WTC11 (cell line): ENCODE measurements around the gene LRRN3. TPM values are rescaled to one million over a fixed set of nuclear protein-coding genes. Genes with fewer than 3 reads are reported as not detected.

ENCODE experiments used
- ATAC-seq: fragments of 200-7000 bp; cut with Tn5 transposase; 2 replicates; pipeline ENCODE4 v1.10.0; 2021; ENCODE audit warnings: mild to moderate bottlenecking, moderate library complexity
- CTCF ChIA-PET: fragments of 300-600 bp; sonication (Branson Sonifier 250); formaldehyde crosslinking; loops from one replicate; lab custom pipeline; 2021; ENCODE audit warnings: antibody characterized with exemption; lab: Charles Lee
- POLR2A ChIA-PET: fragments of 350-600 bp; sonication (Branson Sonifier 250); formaldehyde crosslinking; loops from one replicate; lab custom pipeline; 2021; ENCODE audit warnings: antibody characterized with exemption; lab: Charles Lee
- DNase-seq: peaks from one replicate; pipeline ENCODE4 v3.0.0; 2021; ENCODE audit warnings: low spot score
- H3K27ac Mint-ChIP-seq: 2 replicates; pipeline ENCODE4 v1.8.0; 2021; ENCODE audit warnings: mixed read lengths
- H3K27me3 Mint-ChIP-seq: 2 replicates; pipeline ENCODE4 v1.8.0; 2021; ENCODE audit warnings: low read depth, mild to moderate bottlenecking, moderate library complexity, mixed read lengths
- H3K36me3 Mint-ChIP-seq: 2 replicates; pipeline ENCODE4 v1.8.0; 2021; ENCODE audit warnings: mixed read lengths
- H3K4me1 Mint-ChIP-seq: 2 replicates; pipeline ENCODE4 v1.8.0; 2022; ENCODE audit warnings: mixed read lengths
- H3K4me3 Mint-ChIP-seq: 2 replicates; pipeline ENCODE4 v1.8.0; 2021; ENCODE audit warnings: mild to moderate bottlenecking, moderate library complexity, mixed read lengths
- H3K9me3 Mint-ChIP-seq: 2 replicates; pipeline ENCODE4 v1.8.0; 2021; ENCODE audit warnings: mixed read lengths
- CREM ChIP-seq: sonication (generic); formaldehyde crosslinking; IDR thresholded peaks from 2 replicates; pipeline ENCODE4 v1.8.1; 2022; ENCODE audit warnings: mild to moderate bottlenecking, missing genetic modification reagents, moderate library complexity
- ELF4 ChIP-seq: sonication (generic); formaldehyde crosslinking; IDR thresholded peaks from 2 replicates; pipeline ENCODE4 v1.8.1; 2022; ENCODE audit warnings: low read depth, mild to moderate bottlenecking, moderate library complexity, missing genetic modification reagents
- MYBL2 ChIP-seq: sonication (generic); formaldehyde crosslinking; IDR thresholded peaks from 2 replicates; pipeline ENCODE4 v1.8.1; 2023; ENCODE audit warnings: mild to moderate bottlenecking, moderate library complexity, missing genetic modification reagents
- SMAD3 ChIP-seq: sonication (generic); formaldehyde crosslinking; IDR thresholded peaks from 2 replicates; pipeline ENCODE4 v1.8.0; 2022; ENCODE audit warnings: missing genetic modification reagents, mild to moderate bottlenecking, borderline replicate concordance
- total RNA-seq: library from RNA; stranded (reverse); gene quantifications from 3 replicates; pipeline ENCODE4 v1.2.3, GENCODE V29; 2021
- TF ChIP-seq, protein P1 (sequence below): sonication (generic); formaldehyde crosslinking; conservative IDR thresholded peaks from 2 replicates; pipeline ENCODE4 v1.8.1; 2023; ENCODE audit warnings: mild to moderate bottlenecking, low read depth, missing genetic modification reagents, moderate library complexity
- TF ChIP-seq, protein P2 (sequence below): sonication (generic); formaldehyde crosslinking; IDR thresholded peaks from 2 replicates; pipeline ENCODE4 v1.8.0; 2023; ENCODE audit warnings: mild to moderate bottlenecking, missing genetic modification reagents
- TF ChIP-seq, protein P3 (sequence below): sonication (generic); formaldehyde crosslinking; IDR thresholded peaks from 2 replicates; pipeline ENCODE4 v1.8.0; 2022; ENCODE audit warnings: mild to moderate bottlenecking, missing genetic modification reagents
- TF ChIP-seq, protein P4 (sequence below): sonication (generic); formaldehyde crosslinking; IDR thresholded peaks from 2 replicates; pipeline ENCODE4 v1.8.1; 2023; ENCODE audit warnings: mild to moderate bottlenecking, missing genetic modification reagents, moderate library complexity
- TF ChIP-seq, protein P5 (sequence below): sonication (generic); formaldehyde crosslinking; IDR thresholded peaks from 2 replicates; pipeline ENCODE4 v1.8.1; 2022; ENCODE audit warnings: missing genetic modification reagents, borderline replicate concordance
- TF ChIP-seq, protein P6 (sequence below): fragments of 250-450 bp; sonication (Bioruptor Pico); IDR thresholded peaks from 2 replicates; pipeline ENCODE4 v1.9.0; 2021; ENCODE audit warnings: moderate library complexity, mild to moderate bottlenecking, inconsistent platforms, borderline replicate concordance
- TF ChIP-seq, protein P7 (sequence below): sonication (generic); formaldehyde crosslinking; IDR thresholded peaks from 2 replicates; pipeline ENCODE4 v1.8.1; 2023; ENCODE audit warnings: mild to moderate bottlenecking, missing genetic modification reagents
- TF ChIP-seq, protein P8 (sequence below): sonication (generic); formaldehyde crosslinking; IDR thresholded peaks from 2 replicates; pipeline ENCODE4 v1.8.1; 2022; ENCODE audit warnings: mild to moderate bottlenecking, missing genetic modification reagents, moderate library complexity, borderline replicate concordance

The LRRN3 gene
- total RNA-seq, 1 experiment from 2014 or later = 0.70 TPM

DNA sequence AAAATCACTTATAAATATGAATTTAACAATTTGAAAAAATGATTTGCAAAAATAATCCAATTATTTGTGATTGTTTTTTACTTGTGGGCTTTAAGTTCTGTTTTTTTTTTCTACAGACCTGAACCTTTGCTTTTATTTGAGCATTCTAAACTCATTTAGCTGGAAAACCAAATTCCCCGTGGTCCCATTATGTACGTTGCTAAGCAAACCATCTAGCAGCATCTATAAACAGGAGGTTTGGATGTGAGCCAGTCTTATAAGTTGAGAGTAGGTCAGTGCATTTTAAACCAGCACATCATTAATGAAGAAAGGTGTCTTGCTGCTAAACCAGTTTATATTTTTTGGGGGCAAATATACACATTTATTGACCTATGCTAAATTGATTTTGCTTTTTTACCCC, 77.3 kb downstream of the LRRN3 start:
- no peaks in the 10 kb centered on the region for H3K9me3 Mint-ChIP-seq
- TF ChIP-seq, protein P1, sequence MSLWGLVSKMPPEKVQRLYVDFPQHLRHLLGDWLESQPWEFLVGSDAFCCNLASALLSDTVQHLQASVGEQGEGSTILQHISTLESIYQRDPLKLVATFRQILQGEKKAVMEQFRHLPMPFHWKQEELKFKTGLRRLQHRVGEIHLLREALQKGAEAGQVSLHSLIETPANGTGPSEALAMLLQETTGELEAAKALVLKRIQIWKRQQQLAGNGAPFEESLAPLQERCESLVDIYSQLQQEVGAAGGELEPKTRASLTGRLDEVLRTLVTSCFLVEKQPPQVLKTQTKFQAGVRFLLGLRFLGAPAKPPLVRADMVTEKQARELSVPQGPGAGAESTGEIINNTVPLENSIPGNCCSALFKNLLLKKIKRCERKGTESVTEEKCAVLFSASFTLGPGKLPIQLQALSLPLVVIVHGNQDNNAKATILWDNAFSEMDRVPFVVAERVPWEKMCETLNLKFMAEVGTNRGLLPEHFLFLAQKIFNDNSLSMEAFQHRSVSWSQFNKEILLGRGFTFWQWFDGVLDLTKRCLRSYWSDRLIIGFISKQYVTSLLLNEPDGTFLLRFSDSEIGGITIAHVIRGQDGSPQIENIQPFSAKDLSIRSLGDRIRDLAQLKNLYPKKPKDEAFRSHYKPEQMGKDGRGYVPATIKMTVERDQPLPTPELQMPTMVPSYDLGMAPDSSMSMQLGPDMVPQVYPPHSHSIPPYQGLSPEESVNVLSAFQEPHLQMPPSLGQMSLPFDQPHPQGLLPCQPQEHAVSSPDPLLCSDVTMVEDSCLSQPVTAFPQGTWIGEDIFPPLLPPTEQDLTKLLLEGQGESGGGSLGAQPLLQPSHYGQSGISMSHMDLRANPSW (CRISPR knock-in tag) = no peak
- TF ChIP-seq, protein P2, sequence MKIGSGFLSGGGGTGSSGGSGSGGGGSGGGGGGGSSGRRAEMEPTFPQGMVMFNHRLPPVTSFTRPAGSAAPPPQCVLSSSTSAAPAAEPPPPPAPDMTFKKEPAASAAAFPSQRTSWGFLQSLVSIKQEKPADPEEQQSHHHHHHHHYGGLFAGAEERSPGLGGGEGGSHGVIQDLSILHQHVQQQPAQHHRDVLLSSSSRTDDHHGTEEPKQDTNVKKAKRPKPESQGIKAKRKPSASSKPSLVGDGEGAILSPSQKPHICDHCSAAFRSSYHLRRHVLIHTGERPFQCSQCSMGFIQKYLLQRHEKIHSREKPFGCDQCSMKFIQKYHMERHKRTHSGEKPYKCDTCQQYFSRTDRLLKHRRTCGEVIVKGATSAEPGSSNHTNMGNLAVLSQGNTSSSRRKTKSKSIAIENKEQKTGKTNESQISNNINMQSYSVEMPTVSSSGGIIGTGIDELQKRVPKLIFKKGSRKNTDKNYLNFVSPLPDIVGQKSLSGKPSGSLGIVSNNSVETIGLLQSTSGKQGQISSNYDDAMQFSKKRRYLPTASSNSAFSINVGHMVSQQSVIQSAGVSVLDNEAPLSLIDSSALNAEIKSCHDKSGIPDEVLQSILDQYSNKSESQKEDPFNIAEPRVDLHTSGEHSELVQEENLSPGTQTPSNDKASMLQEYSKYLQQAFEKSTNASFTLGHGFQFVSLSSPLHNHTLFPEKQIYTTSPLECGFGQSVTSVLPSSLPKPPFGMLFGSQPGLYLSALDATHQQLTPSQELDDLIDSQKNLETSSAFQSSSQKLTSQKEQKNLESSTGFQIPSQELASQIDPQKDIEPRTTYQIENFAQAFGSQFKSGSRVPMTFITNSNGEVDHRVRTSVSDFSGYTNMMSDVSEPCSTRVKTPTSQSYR (CRISPR knock-in tag) = no peak
- TF ChIP-seq, protein P3, sequence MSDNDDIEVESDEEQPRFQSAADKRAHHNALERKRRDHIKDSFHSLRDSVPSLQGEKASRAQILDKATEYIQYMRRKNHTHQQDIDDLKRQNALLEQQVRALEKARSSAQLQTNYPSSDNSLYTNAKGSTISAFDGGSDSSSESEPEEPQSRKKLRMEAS = no peak
- TF ChIP-seq, protein P4, sequence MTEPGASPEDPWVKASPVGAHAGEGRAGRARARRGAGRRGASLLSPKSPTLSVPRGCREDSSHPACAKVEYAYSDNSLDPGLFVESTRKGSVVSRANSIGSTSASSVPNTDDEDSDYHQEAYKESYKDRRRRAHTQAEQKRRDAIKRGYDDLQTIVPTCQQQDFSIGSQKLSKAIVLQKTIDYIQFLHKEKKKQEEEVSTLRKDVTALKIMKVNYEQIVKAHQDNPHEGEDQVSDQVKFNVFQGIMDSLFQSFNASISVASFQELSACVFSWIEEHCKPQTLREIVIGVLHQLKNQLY = no peak
- TF ChIP-seq, protein P5, sequence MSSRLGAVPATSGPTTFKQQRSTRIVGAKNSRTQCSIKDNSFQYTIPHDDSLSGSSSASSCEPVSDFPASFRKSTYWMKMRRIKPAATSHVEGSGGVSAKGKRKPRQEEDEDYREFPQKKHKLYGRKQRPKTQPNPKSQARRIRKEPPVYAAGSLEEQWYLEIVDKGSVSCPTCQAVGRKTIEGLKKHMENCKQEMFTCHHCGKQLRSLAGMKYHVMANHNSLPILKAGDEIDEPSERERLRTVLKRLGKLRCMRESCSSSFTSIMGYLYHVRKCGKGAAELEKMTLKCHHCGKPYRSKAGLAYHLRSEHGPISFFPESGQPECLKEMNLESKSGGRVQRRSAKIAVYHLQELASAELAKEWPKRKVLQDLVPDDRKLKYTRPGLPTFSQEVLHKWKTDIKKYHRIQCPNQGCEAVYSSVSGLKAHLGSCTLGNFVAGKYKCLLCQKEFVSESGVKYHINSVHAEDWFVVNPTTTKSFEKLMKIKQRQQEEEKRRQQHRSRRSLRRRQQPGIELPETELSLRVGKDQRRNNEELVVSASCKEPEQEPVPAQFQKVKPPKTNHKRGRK = no peak
- TF ChIP-seq, protein P6, sequence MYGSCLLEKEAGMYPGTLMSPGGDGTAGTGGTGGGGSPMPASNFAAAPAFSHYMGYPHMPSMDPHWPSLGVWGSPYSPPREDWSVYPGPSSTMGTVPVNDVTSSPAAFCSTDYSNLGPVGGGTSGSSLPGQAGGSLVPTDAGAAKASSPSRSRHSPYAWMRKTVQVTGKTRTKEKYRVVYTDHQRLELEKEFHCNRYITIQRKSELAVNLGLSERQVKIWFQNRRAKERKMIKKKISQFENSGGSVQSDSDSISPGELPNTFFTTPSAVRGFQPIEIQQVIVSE (CRISPR knock-in tag) = no peak
- TF ChIP-seq, protein P7, sequence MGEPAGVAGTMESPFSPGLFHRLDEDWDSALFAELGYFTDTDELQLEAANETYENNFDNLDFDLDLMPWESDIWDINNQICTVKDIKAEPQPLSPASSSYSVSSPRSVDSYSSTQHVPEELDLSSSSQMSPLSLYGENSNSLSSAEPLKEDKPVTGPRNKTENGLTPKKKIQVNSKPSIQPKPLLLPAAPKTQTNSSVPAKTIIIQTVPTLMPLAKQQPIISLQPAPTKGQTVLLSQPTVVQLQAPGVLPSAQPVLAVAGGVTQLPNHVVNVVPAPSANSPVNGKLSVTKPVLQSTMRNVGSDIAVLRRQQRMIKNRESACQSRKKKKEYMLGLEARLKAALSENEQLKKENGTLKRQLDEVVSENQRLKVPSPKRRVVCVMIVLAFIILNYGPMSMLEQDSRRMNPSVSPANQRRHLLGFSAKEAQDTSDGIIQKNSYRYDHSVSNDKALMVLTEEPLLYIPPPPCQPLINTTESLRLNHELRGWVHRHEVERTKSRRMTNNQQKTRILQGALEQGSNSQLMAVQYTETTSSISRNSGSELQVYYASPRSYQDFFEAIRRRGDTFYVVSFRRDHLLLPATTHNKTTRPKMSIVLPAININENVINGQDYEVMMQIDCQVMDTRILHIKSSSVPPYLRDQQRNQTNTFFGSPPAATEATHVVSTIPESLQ (CRISPR knock-in tag) = no peak
- TF ChIP-seq SMAD3 (CRISPR knock-in tag) (no peak), CREM (CRISPR knock-in tag) (no peak), ELF4 (CRISPR knock-in tag) (no peak), MYBL2 (CRISPR knock-in tag) (no peak)
- TF ChIP-seq, protein P8, sequence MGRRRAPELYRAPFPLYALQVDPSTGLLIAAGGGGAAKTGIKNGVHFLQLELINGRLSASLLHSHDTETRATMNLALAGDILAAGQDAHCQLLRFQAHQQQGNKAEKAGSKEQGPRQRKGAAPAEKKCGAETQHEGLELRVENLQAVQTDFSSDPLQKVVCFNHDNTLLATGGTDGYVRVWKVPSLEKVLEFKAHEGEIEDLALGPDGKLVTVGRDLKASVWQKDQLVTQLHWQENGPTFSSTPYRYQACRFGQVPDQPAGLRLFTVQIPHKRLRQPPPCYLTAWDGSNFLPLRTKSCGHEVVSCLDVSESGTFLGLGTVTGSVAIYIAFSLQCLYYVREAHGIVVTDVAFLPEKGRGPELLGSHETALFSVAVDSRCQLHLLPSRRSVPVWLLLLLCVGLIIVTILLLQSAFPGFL (CRISPR knock-in tag) = no peak
- no peaks in the 10 kb centered on the region for H3K36me3 Mint-ChIP-seq
- no peak overlapping the region for H3K27ac Mint-ChIP-seq
- H3K4me3 Mint-ChIP-seq = no peak overlapping the region
- ChIA-PET CTCF (no interaction called here), POLR2A (no interaction called here)
- DNase-seq = no peak
- no peaks in the 10 kb centered on the region for H3K27me3 Mint-ChIP-seq
- ATAC-seq = no peak
- H3K4me1 Mint-ChIP-seq = no peaks in the 10 kb centered on the region
